ENCODE measurements around the gene LIN28B.
"Not testable (repeated sequence)": the region's sequence is repeated elsewhere in the genome, so short reads cannot be mapped to it uniquely, and the experiment has no call there.

The LIN28B gene

DNA sequence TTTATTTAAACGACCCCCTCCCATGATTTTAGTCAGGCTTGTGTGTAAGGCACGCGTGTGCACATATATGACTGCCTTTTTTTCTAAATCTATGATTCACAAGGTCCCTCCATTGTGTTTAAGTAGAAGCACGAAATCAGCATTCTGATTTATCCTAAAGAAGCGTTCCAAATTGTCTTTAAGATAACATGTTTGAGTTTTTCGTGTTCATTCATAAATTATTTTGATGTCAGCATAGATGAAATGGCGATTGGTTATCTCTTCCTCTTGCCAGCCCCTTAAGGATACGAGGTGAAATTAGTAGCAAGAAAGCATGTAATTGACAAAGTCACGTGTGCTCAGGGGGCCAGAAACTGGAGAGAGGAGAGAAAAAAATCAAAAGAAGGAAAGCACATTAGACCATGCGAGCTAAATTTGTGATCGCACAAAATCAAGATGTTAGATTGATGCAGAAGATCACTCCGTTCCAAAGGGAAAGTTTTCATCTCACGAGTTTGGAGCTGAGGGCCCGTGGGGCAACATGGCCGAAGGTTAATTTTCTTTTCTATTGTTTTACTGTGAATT lies at the start of gene LIN28B:
TSS of gene LIN28B (plus strand) at position 377 of the 564 bp plus-strand sequence. CDS start at position 521, 144 bp downstream.
- no peak for DNase-seq

DNA sequence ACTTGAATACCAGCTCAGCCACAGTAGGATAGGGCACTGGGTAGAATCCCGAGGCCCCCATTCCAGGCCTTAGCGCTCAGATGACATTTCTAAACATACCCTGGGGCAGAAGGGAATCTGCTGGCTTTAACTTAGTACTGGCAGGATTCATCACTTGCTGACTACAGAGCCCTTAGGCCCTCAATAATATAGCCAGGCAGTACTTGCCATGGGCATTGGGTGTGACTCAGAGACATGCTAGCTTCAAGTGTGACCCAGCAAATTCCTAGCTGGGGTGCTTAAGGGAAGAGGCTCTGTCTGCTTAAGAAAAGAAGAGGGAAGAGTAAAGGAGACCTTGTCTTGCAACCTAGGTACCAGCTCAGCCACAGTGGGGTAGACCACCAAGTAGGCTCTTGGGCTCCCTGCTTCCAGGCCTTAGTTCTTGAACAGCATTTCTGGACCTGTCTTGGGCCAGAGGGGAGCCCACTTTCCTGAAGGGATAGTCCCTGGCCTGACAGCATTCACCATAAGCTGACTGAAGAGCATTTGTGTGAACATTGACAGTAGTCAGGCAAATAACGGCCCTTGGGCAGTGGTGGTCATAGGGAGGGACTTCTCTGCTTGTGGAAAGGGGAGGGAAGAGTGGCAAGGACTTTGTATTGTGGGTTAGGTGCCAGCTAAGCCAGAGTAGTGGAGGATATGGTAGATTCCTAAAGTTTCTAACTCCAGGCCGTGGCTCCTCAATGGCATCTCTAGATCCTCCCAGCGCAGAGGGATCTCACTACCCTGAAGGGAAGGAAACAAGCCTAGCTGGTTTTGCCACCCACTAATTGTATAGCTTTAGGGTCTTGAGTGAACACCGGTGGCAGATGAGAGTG lies 48.6 kb upstream of the LIN28B start:
- DNase-seq = no peak

DNA sequence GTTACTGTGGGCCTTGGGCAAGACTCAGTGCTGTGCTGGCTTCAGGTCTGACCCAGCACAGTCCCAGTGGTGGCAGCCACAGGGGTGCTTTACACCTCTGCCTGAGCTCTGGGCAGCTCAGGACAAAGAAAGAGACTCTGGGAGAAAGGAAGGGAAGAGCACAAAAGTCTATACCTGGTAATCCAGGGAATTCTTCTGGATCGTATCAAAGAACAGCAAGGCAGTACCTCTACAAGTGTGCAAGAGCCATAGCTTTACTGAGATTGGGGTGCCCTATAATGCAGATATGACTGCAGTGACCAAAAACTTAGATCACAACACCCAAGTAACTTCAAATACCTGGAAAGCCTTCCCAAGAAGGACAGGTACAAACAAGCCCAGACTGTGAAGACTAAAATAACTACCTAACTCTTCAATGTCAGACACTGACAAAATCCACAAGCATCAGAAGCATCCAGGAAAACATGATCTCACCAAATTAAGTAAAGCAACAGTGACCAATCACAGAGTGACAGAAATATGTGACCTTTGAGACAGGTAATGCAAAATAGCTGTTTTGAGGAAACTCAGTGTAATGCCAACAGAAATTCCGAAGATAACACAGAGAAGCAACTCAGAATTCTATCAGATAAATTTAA lies 47.9 kb upstream of the LIN28B start:
- DNase-seq = no peak

GRCh38 chr6:104921896-104922295 lies 35.0 kb upstream of the LIN28B start:
- no peak for DNase-seq

GRCh38 chr6:104928141-104928540 lies 28.8 kb upstream of the LIN28B start:
- no peak for DNase-seq

GRCh38 chr6:104929353-104929752 lies 27.6 kb upstream of the LIN28B start:
- no peak for DNase-seq

DNA sequence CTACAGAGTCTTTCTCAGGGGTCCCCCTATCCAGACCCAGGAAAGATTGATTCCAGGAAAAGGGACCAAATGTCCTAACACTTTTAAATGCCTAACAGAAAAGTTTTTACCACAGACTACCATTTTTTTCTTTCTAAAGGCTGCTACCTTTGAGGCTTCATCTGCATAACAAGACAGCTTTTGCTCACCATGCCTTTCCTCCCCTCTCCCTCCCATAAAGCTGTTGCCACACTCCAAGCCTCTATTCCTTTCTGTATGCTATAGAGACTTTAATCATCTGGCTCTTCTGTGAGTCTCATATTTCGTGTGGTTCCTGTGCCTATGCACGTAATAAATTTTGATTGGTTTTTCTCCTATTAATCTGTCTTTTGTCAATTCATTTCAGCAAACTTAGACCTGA lies 26.0 kb upstream of the LIN28B start:
- DNase-seq = no peak

- no peak for DNase-seq
These were observed 20.0 kb upstream of the LIN28B start for GRCh38 chr6:104936766-104937535.

DNA sequence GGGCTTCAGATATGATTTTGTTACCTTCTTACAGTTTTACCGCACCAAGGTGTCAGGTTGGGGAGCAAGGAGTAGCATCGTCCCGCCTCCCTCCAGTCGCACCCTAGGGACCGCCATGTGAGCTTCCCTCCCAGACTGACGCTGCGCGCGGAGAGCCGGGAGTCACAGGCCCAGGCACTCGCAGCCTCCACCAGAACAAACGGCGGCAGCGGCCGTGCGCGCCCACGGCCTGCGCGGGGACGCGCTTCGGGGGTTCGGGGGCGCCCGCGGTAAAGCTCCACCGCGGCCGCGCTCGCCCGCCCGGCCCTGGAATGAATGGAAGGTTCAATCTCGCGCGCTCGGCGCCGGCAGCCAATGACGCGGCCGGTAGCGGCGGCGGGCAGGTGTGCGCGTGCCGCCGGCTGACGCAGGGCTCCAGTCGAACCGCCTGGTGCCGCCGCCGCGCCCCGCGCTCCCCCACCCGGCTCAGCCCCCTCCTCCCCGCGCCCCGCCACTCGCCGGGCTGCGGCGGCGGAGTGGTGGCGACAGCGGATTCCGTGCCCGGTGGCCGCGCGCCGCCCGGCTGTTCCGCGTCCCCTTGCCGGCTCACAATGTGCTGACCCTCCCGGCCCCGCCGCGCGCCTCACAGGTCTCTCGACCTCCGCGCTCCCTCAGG lies 16.5 kb upstream of the LIN28B start:
- no peak for DNase-seq

DNA sequence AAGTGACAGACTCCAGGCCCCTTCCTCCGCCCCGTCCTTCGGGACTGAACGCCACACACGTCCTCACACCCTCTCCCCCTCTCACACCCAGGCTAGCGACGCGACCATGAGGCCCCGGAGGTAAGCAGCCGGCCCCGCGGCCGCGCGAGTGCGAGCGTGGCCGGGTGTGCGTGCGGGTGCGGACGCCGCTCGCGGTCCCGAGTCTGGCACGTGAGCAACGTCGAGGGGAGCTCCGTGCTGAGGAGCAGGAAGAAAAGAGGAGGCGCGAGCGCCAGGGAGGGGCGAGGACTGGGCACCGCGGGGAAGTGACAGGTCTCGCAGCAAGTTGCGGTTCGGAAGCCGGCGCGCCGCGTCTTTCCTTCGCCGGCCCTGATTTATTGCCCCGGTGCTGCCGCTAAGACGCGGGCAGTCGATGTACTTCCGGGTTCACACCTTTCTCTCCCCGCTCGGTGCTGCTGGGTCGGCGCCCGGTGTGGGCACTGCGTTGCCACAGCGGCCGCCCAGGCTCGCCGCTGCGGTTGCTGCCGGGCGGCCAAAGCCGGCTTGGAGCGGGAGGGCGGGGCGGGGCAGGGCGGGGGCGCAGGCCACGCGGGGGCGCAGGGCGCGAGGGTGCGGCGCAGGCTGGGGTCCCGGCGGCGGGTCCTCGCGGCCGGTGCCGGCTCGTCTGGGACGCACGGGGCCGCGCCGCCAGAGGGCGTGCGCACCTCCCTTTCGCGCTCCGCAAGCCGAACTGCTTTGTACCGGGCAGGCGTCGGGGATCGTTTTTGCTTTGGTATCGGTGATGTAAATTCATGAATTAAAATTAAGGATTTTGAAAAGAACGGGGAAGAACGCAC lies 15.8 kb upstream of the LIN28B start:
- DNase-seq = no peak

- DNase-seq = no peak
These were observed 15.2 kb upstream of the LIN28B start for GRCh38 chr6:104941729-104942091.

- no peak for DNase-seq
These were observed 13.1 kb upstream of the LIN28B start for GRCh38 chr6:104943781-104944180.

GRCh38 chr6:104949206-104949605 lies 7.7 kb upstream of the LIN28B start:
- DNase-seq = no peak

GRCh38 chr6:104951677-104952076 lies 5.2 kb upstream of the LIN28B start:
- no peak for DNase-seq

DNA sequence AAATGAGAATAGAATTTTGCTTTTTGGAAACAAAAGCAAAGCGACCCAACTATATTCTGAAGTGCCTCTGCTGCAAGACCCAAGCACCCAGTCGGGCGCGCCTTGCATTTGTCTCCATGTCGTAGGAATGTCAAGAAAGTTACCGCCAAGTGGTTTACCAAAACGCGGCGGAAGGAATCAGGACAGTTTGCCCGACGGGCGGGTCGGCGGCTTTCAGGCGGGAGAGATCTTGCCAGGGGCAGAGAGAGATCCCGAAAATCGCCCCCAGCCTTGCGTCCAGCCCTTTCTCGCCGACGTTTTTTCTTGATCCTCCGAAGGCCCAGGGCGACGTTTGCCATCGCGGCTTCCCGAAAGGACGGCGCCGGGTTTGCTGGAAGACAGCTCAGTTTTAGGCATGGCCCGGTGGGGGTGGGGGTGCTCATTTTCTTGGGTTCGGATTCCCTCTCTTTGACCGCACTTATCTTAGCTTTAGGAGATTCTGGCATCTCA lies 4.0 kb upstream of the LIN28B start:
- no peak for DNase-seq

GRCh38 chr6:104953400-104954189 lies 3.3 kb upstream of the LIN28B start:
- DNase-seq = not testable (repeated sequence)

GRCh38 chr6:104954190-104954797 lies 2.6 kb upstream of the LIN28B start:
- DNase-seq = no peak

- no peak for DNase-seq
These were observed 1.4 kb upstream of the LIN28B start for GRCh38 chr6:104955491-104955890.

GRCh38 chr6:104955927-104956730 lies 778 bp upstream of the LIN28B start:
- DNase-seq = no peak
